GM13977 (cell line): Measurements from ENCODE around the gene KCNE4.

Experiments used
- DNase-seq: peaks from one replicate; pipeline ENCODE4 v3.0.0; 2012; ENCODE audit warnings: low spot score
- CTCF ChIP-seq: IDR thresholded peaks from 2 replicates; pipeline ENCODE4 v1.5.1; 2012; ENCODE audit warnings: mild to moderate bottlenecking, control low read depth; ENCODE audit not compliant: insufficient read depth; ENCODE audit errors: extremely low read depth, missing control alignments
- in situ Hi-C: fragments of 300-500 bp; cut with MboI; formaldehyde crosslinking; loops from one replicate; pipeline ENCODE4 v1.12.0; 2022; ENCODE audit warnings: low sequenced_read_pairs, low pct_unique_long_range_greater_than_20kb, mixed read lengths, inconsistent platforms; ENCODE audit not compliant: unreplicated experiment

The KCNE4 gene

GRCh38 chr2:223081789-223082188 is 29.8 kb downstream of the KCNE4 start:
- no peak for TF ChIP-seq CTCF
- in situ Hi-C loops: no loop called here
- no peak for DNase-seq

GRCh38 chr2:223082706-223083105 is 30.7 kb downstream of the KCNE4 start:
- in situ Hi-C loops: no loop called here
- TF ChIP-seq CTCF: no peak

DNA sequence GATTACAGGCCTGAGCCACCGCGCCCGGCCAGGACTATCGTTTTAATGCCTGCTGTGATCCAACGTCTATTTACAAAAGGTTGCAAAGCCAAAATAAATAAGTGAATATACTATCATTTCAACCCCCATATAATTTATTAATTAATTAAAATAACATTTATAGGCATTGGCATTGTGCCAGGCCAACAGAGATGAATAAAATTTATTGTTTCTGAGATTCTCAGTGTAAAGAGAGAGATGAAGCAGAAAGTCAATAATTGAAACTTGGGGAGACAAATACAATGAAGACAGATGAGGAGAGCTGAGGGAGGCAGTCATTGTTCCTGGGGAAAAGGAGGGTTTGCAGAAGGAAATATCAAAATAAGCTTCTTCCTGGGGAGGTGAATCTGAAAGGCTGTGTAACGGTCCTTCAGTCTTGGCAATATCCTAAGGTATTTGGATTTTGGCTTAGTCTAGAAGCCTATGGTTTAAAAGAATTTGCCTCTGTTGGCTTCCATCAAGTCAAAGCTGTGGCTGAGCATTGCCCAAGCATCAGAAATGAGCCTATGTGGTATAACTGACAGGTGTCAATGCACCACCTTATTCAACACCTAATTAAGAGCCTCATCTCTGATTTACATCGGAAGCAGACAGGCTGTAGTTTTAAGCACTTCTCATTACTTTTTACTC is 31.5 kb downstream of the KCNE4 start:
- no peak for TF ChIP-seq CTCF
- in situ Hi-C loops: no loop called here
- no peak for DNase-seq

More at GRCh38 chr2:223082706-223083105, 30.7 kb downstream of the KCNE4 start:
- no peak for DNase-seq

GRCh38 chr2:223084873-223085272 is 32.9 kb downstream of the KCNE4 start:
- TF ChIP-seq CTCF: no peak
- in situ Hi-C loops: no loop called here
- DNase-seq: no peak

- no peak for TF ChIP-seq CTCF
- DNase-seq: no peak
- in situ Hi-C loops: no loop called here
Measured at GRCh38 chr2:223086370-223086981, 34.5 kb downstream of the KCNE4 start.

DNA sequence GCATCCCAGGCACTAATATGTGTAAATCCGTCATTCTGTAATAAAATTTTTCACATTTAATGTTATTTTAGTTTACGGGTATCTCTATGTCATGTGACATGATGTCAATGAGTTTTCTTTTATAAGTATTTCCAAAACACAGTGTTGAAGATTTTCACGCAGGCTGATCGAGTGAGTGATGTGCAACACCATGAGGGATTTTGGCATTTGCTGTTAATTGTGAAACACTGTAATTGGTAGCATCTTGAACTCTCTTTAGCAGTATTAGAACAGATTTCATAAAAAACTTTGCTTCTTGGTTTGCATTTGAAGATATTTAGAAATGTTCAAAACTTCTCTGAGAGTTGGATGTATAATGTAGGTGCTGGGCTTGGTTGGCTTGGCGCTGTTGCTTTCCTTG is 35.5 kb downstream of the KCNE4 start:
- no peak for DNase-seq
- no peak for TF ChIP-seq CTCF
- in situ Hi-C loops: no loop called here
